LNCAP (cell line): ENCODE measurements around the gene SZT2.

Source experiments
- TF ChIP-seq, protein P1 (sequence below): fragments of 450-650 bp; IDR thresholded peaks from 2 replicates; pipeline ENCODE4 v1.5.1; 2017; ENCODE audit warnings: mild to moderate bottlenecking

The SZT2 gene

DNA sequence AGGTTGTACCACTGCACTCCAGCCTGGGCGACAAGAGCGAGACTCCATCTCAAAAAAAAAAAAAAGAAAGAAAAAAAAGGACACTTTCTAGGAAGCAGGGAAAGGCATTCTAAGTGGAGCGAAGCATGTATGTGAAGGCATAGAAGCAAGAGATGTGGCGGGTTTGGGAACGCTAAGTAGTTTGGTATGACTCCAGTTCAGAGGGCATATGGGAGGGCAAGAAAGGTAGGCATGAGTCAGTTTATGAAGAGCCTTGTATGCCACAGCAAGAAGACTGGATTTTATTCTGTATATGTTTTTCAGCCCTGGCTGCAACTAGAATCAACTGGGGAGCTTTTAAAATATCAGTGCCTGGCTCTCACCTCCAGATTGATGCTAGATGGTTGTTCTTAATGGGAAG lies 17.5 kb upstream of the SZT2 start:
- TF ChIP-seq, protein P1, sequence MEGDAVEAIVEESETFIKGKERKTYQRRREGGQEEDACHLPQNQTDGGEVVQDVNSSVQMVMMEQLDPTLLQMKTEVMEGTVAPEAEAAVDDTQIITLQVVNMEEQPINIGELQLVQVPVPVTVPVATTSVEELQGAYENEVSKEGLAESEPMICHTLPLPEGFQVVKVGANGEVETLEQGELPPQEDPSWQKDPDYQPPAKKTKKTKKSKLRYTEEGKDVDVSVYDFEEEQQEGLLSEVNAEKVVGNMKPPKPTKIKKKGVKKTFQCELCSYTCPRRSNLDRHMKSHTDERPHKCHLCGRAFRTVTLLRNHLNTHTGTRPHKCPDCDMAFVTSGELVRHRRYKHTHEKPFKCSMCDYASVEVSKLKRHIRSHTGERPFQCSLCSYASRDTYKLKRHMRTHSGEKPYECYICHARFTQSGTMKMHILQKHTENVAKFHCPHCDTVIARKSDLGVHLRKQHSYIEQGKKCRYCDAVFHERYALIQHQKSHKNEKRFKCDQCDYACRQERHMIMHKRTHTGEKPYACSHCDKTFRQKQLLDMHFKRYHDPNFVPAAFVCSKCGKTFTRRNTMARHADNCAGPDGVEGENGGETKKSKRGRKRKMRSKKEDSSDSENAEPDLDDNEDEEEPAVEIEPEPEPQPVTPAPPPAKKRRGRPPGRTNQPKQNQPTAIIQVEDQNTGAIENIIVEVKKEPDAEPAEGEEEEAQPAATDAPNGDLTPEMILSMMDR: no peak

DNA sequence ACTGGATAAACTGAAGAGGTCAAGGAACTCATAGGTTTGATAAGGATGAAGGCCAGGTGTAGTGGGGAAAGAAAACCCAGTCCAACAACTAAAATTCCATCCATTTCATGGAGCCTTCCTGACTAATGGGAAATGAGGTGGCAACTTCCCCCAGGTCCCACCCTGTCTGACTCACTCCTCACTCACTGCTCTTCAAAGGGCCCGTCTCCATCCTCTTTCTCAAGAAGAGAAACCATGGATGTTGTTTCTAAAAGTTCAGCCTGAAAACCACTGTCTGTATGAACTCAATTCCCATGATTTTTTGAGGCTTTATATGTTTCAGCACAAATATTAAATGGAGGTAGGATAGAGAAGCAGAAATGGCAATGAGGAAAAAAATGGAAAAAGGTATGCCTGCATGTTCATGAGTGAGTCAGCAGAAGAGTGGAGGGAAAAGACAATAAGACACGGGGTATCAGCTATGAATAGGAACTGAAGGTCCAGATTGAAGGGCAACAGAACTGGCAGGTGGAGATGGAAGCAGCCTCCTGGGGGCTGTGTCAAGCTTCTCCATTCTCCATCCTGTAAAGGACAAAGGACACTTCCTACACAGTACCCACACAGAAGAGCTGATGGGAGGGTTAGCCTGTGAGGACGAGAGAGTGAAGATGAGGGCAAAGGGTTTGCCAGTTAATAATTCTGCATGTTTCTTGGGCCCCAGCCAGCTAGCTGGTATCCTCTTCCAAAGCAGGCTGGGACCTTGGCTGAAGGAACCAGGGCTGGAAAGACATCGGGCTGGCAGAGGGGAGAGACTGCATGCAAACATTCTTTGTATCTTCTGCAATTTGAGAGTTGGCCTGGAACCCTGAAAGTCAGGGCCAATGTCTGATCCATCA lies 16.4 kb upstream of the SZT2 start:
- TF ChIP-seq, protein P1: no peak

DNA sequence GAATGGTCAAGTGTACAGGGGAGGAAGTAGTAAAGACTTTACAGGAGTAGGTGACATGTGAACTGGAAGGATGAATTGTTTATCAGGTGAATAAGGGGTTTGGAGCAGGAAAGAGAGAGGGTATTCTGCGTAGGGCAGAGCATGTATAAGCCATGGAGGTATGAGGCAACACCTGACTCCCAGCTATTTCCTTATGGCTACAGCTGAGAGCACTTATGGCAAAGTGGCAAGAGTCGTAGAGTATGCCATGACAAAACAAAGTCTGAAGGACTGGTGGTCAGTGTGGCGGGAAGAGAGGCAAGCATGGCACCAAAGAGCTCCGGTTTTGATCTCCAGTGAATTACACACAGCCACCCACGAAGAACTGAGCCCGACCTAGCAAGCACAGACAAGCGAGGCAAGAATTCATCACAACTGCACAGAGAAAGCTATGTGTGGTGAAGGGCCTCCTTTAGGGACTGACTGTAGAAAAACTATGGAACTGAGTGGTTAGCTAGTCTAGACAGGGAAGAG lies 12.9 kb upstream of the SZT2 start:
- TF ChIP-seq, protein P1: no peak

DNA sequence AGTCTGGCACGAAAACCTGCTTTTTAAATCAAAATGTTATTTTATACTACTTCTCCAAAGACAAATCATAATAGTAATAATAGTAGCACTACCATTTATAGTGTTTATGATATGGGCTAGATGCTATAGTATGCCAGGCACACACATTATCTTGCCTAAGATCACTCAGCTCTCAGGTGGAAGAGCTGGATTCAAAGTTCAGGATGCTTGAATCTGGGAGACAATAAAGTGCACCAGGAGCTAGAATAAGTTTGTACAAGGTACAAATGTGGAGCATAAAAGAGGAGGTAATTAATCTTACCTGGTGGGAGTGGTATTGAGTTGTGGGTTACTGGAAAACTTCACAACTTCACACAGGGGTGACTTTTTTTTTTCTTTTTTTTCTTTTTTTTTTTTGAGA lies 11.9 kb upstream of the SZT2 start:
- TF ChIP-seq, protein P1: no peak

DNA sequence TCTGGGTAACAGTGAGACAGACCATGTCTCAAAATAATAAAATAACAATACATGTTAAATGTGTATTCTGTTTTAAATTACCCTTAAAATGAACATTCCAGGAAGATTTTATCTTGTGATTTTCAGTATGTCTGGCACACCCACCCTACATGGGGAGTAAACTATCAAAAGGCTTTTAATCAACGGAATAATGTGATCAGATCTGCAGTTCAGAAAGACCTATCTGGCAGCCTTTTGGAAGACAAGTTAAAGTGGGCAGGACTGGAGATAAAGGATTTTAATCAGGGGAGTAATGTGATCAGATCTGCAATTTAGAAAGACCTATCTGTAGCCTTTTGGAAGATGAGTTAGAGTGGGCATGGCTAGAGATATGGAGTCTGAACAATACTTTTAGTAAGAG lies 10.2 kb upstream of the SZT2 start:
- TF ChIP-seq, protein P1: no peak

DNA sequence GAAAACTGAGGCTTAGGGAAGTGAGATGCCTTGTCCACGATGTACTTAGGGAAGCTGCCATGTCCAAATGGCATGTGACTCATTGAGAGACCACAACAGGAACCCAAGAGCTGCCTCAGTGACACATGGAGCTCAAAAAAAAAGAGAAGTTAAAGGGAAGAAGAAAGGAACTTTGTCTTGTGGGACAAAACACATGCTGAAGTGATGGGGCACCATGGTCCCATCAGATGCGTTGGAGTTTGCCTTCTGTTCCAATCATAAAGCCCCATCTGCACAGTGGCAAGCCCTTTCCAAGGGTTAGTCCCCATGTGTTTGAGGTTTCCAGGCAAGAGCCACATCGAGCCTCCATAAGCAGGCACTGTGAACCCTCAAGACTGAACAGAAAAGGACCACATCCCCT lies 8.1 kb upstream of the SZT2 start:
- TF ChIP-seq, protein P1: no peak

DNA sequence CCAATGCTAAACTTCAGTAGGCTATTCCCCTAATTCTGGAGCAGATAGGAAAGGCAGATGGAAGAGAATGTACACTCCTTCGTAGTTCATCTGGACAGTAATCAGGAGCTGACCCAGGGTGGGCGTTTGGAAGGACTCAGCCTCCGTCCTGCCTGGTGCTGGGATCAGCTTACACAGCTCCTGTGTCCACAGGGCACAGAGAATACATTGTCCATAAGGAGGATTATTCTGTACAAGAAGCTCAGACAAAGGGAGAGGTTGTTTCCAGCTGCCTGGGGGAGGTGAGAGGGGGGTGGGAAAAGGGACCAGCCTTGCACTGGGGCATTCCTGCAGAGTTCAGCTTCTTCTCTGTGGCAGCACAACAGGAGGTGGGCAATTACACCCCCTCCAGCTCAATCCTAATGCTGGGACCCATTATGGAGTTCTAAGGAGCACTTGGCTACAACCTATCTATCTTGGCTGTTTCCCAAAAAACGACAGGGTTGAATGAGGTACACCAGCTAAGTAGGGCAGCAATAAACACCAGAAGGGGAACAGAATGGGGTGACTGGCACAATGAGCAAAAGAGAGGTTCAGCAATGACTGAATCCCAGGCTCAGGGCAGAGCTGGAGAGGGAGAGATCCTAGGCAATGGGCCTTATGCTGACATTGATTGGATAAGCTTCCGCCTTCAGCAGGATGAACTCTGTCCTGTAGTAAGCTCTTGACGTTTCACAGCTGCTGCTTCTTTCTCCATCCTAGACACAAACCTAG lies 7.5 kb upstream of the SZT2 start:
- TF ChIP-seq, protein P1: no peak
